WTC11 (cell line): ENCODE data around the gene GRID2. TPM values are rescaled to one million over a fixed set of nuclear protein-coding genes. Genes with fewer than 3 reads are reported as not detected.

ENCODE experiments used
- ATAC-seq: fragments of 200-7000 bp; cut with Tn5 transposase; 2 replicates; pipeline ENCODE4 v1.10.0; 2021; ENCODE audit warnings: mild to moderate bottlenecking, moderate library complexity
- CTCF ChIA-PET: fragments of 300-600 bp; sonication (Branson Sonifier 250); formaldehyde crosslinking; loops from one replicate; lab custom pipeline; 2021; ENCODE audit warnings: antibody characterized with exemption; lab: Charles Lee
- POLR2A ChIA-PET: fragments of 350-600 bp; sonication (Branson Sonifier 250); formaldehyde crosslinking; loops from one replicate; lab custom pipeline; 2021; ENCODE audit warnings: antibody characterized with exemption; lab: Charles Lee
- DNase-seq: peaks from one replicate; pipeline ENCODE4 v3.0.0; 2021; ENCODE audit warnings: low spot score
- H3K27ac Mint-ChIP-seq: 2 replicates; pipeline ENCODE4 v1.8.0; 2021; ENCODE audit warnings: mixed read lengths
- H3K27me3 Mint-ChIP-seq: 2 replicates; pipeline ENCODE4 v1.8.0; 2021; ENCODE audit warnings: low read depth, mild to moderate bottlenecking, moderate library complexity, mixed read lengths
- H3K36me3 Mint-ChIP-seq: 2 replicates; pipeline ENCODE4 v1.8.0; 2021; ENCODE audit warnings: mixed read lengths
- H3K4me1 Mint-ChIP-seq: 2 replicates; pipeline ENCODE4 v1.8.0; 2022; ENCODE audit warnings: mixed read lengths
- H3K4me3 Mint-ChIP-seq: 2 replicates; pipeline ENCODE4 v1.8.0; 2021; ENCODE audit warnings: mild to moderate bottlenecking, moderate library complexity, mixed read lengths
- H3K9me3 Mint-ChIP-seq: 2 replicates; pipeline ENCODE4 v1.8.0; 2021; ENCODE audit warnings: mixed read lengths
- AR ChIP-seq: fragments of 250-450 bp; sonication (Bioruptor Pico); IDR thresholded peaks from 2 replicates; pipeline ENCODE4 v1.9.0; 2021; ENCODE audit warnings: mild to moderate bottlenecking
- ATF1 ChIP-seq: sonication (generic); formaldehyde crosslinking; IDR thresholded peaks from 2 replicates; pipeline ENCODE4 v1.8.1; 2023; ENCODE audit warnings: mild to moderate bottlenecking, moderate library complexity, missing genetic modification reagents
- CDX4 ChIP-seq: fragments of 250-450 bp; sonication (Bioruptor Pico); IDR thresholded peaks from 2 replicates; pipeline ENCODE4 v1.9.0; 2021; ENCODE audit warnings: moderate library complexity, mild to moderate bottlenecking, inconsistent platforms, borderline replicate concordance
- CREM ChIP-seq: sonication (generic); formaldehyde crosslinking; IDR thresholded peaks from 2 replicates; pipeline ENCODE4 v1.8.1; 2022; ENCODE audit warnings: mild to moderate bottlenecking, missing genetic modification reagents, moderate library complexity
- E2F1 ChIP-seq: sonication (generic); formaldehyde crosslinking; IDR thresholded peaks from 2 replicates; pipeline ENCODE4 v1.8.0; 2022; ENCODE audit warnings: mild to moderate bottlenecking, missing genetic modification reagents
- E2F4 ChIP-seq: sonication (generic); formaldehyde crosslinking; IDR thresholded peaks from 2 replicates; pipeline ENCODE4 v1.8.1; 2022; ENCODE audit warnings: low read depth, mild to moderate bottlenecking, moderate library complexity, missing genetic modification reagents, borderline replicate concordance
- ELF4 ChIP-seq: sonication (generic); formaldehyde crosslinking; IDR thresholded peaks from 2 replicates; pipeline ENCODE4 v1.8.1; 2022; ENCODE audit warnings: low read depth, mild to moderate bottlenecking, moderate library complexity, missing genetic modification reagents
- HMGA2 ChIP-seq: fragments of 250-450 bp; sonication (Bioruptor Pico); IDR thresholded peaks from 2 replicates; pipeline ENCODE4 v1.4.0; 2021; ENCODE audit warnings: mild to moderate bottlenecking, moderate library complexity
- KAT7 ChIP-seq: sonication (generic); formaldehyde crosslinking; IDR thresholded peaks from 2 replicates; pipeline ENCODE4 v1.8.1; 2023; ENCODE audit warnings: missing genetic modification reagents, mild to moderate bottlenecking, borderline replicate concordance
- NR1H2 ChIP-seq: sonication (generic); formaldehyde crosslinking; IDR thresholded peaks from 2 replicates; pipeline ENCODE4 v1.9.0; 2021; ENCODE audit warnings: mild to moderate bottlenecking, moderate library complexity, missing genetic modification reagents
- SOX15 ChIP-seq: fragments of 250-450 bp; sonication (Bioruptor Pico); IDR thresholded peaks from 2 replicates; pipeline ENCODE4 v1.9.0; 2021; ENCODE audit warnings: mild to moderate bottlenecking
- SP1 ChIP-seq: sonication (generic); formaldehyde crosslinking; conservative IDR thresholded peaks from 2 replicates; pipeline ENCODE4 v1.8.1; 2022; ENCODE audit warnings: missing genetic modification reagents
- USF1 ChIP-seq: sonication (generic); formaldehyde crosslinking; IDR thresholded peaks from 2 replicates; pipeline ENCODE4 v1.8.0; 2022; ENCODE audit warnings: mild to moderate bottlenecking, missing genetic modification reagents
- ZNF281 ChIP-seq: sonication (generic); formaldehyde crosslinking; IDR thresholded peaks from 2 replicates; pipeline ENCODE4 v1.8.0; 2023; ENCODE audit warnings: mild to moderate bottlenecking, missing genetic modification reagents
- ZNF317 ChIP-seq: sonication (generic); formaldehyde crosslinking; IDR thresholded peaks from 2 replicates; pipeline ENCODE4 v1.8.1; 2023; ENCODE audit warnings: low read depth, mild to moderate bottlenecking, moderate library complexity, missing genetic modification reagents, borderline replicate concordance
- ZNF425 ChIP-seq: fragments of 250-450 bp; sonication (Bioruptor Pico); conservative IDR thresholded peaks from 2 replicates; pipeline ENCODE4 v1.9.0; 2021; ENCODE audit warnings: mild to moderate bottlenecking
- ZNF512 ChIP-seq: sonication (generic); formaldehyde crosslinking; IDR thresholded peaks from 2 replicates; pipeline ENCODE4 v1.8.1; 2022; ENCODE audit warnings: missing genetic modification reagents, borderline replicate concordance
- ZNF532 ChIP-seq: fragments of 250-450 bp; sonication (Bioruptor Pico); IDR thresholded peaks from 2 replicates; pipeline ENCODE4 v1.9.0; 2021; ENCODE audit warnings: mild to moderate bottlenecking, borderline replicate concordance
- total RNA-seq: library from RNA; stranded (reverse); gene quantifications from 3 replicates; pipeline ENCODE4 v1.2.3, GENCODE V29; 2021

Gene GRID2
- total RNA-seq, 1 experiment from 2014 or later: 26.8 TPM

- TF ChIP-seq KAT7 (CRISPR knock-in tag): no peak
Measured at GRCh38 chr4:92830771-92831170, 527.0 kb downstream of the GRID2 start (continued).

- H3K36me3 Mint-ChIP-seq: no peaks in the 10 kb centered on the region
- no peaks in the 10 kb centered on the region for H3K9me3 Mint-ChIP-seq
- POLR2A ChIA-PET: no interaction called here
- H3K27me3 Mint-ChIP-seq: no peaks in the 10 kb centered on the region
- H3K27ac Mint-ChIP-seq: no peak overlapping the region
- TF ChIP-seq ATF1 (CRISPR knock-in tag): no peak
- no peak for TF ChIP-seq CREM
- TF ChIP-seq E2F1 (CRISPR knock-in tag): no peak
- no peak for TF ChIP-seq USF1 (CRISPR knock-in tag)
- TF ChIP-seq HMGA2 (CRISPR knock-in tag): no peak
- no peak for TF ChIP-seq NR1H2 (CRISPR knock-in tag)
- no peak for TF ChIP-seq ZNF281 (CRISPR knock-in tag)
- TF ChIP-seq ZNF425 (CRISPR knock-in tag): no peak
- TF ChIP-seq ZNF512 (CRISPR knock-in tag): no peak
- TF ChIP-seq ELF4 (CRISPR knock-in tag): no peak
- TF ChIP-seq CDX4 (CRISPR knock-in tag): no peak
- TF ChIP-seq ZNF532: no peak
- no peak for TF ChIP-seq ZNF317 (CRISPR knock-in tag)
- TF ChIP-seq E2F4 (CRISPR knock-in tag): no peak
- TF ChIP-seq SOX15 (CRISPR knock-in tag): no peak
- TF ChIP-seq SP1 (CRISPR knock-in tag): no peak
- TF ChIP-seq AR: no peak
- TF ChIP-seq, all 79 proteins: peak for 0
- DNase-seq (no peak), ATAC-seq (no peak)
- peaks cover 22% of the 10 kb centered on the region for H3K4me1 Mint-ChIP-seq
- H3K4me3 Mint-ChIP-seq: no peak overlapping the region
- CTCF ChIA-PET: no interaction called here
Measured at GRCh38 chr4:92840880-92841279, 537.1 kb downstream of the GRID2 start.
